NB4 (cell line): ENCODE results near the gene DCAF11.

ENCODE experiments used
- DNase-seq: peaks from one replicate; pipeline ENCODE4 v3.0.0; 2010; ENCODE audit warnings: low read depth
- H3K4me3 ChIP-seq: one replicate; pipeline ENCODE4 v1.5.1; 2011; ENCODE audit warnings: mild to moderate bottlenecking, low read depth, low read length, moderate library complexity
- MYC ChIP-seq: IDR thresholded peaks from 2 replicates; pipeline ENCODE4 v1.6.1; 2011; ENCODE audit warnings: low read depth, low read length
- POLR2A ChIP-seq: IDR thresholded peaks from 2 replicates; pipeline ENCODE4 v1.6.1; 2011; ENCODE audit warnings: mild to moderate bottlenecking; ENCODE audit not compliant: insufficient read length; ENCODE audit errors: extremely low read depth
- TF ChIP-seq, protein P1 (sequence below): IDR thresholded peaks from one replicate; pipeline ENCODE4 v1.5.1; 2012; ENCODE audit warnings: low read depth, low read length
- TF ChIP-seq, protein P2 (sequence below): IDR thresholded peaks from 2 replicates; pipeline ENCODE4 v1.6.1; 2011; ENCODE audit warnings: low read depth, low read length

Gene DCAF11

DNA sequence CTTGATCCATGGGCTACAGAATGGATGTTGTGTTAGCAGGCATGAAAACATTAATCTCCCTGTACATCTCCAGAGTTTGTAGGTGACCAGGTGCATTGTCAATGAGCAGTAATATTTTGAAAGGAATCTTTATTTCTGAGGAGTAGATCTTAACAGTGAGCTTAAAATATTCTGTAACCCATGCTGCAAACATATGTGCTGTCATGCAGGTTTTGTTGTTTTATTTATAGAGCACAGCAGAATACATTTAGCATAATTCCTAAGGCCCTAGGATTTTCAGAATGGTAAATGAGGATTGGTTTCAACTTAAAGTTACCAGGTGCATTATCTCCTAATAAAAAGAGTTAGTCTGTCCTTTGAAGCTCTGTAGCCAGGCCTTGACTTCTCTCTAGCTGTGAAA lies 12.4 kb downstream of the DCAF11 start:
- H3K4me3 ChIP-seq: no peak overlapping the region
- DNase-seq: no peak
- TF ChIP-seq POLR2A: no peak
- TF ChIP-seq, protein P1, sequence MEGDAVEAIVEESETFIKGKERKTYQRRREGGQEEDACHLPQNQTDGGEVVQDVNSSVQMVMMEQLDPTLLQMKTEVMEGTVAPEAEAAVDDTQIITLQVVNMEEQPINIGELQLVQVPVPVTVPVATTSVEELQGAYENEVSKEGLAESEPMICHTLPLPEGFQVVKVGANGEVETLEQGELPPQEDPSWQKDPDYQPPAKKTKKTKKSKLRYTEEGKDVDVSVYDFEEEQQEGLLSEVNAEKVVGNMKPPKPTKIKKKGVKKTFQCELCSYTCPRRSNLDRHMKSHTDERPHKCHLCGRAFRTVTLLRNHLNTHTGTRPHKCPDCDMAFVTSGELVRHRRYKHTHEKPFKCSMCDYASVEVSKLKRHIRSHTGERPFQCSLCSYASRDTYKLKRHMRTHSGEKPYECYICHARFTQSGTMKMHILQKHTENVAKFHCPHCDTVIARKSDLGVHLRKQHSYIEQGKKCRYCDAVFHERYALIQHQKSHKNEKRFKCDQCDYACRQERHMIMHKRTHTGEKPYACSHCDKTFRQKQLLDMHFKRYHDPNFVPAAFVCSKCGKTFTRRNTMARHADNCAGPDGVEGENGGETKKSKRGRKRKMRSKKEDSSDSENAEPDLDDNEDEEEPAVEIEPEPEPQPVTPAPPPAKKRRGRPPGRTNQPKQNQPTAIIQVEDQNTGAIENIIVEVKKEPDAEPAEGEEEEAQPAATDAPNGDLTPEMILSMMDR: no peak
- TF ChIP-seq, protein P2, sequence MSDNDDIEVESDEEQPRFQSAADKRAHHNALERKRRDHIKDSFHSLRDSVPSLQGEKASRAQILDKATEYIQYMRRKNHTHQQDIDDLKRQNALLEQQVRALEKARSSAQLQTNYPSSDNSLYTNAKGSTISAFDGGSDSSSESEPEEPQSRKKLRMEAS: no peak
- TF ChIP-seq MYC: no peak

DNA sequence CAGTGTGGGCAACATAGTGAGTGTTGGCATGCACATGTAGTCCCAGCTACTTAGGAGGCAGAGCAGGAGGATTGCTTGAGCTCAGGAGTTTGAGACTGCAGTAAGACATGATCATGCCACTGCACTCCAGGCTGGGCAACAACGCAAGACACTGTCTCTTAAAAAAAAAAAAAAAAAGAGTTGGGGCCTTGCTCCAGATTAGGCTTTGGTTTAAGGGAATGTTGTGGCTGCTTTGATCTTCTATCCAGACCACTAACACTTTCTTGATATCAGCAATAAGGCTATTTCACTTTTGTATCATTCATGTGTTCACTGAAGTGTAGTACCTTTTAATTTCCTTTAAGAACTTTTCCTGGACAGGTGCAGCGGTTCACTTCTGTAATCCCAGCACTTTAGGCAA lies 13.1 kb downstream of the DCAF11 start:
- H3K4me3 ChIP-seq: no peak overlapping the region
- no peak for DNase-seq
- TF ChIP-seq POLR2A (no peak), MYC (no peak)
- TF ChIP-seq, protein P1: no peak
- TF ChIP-seq, protein P2: no peak

DNA sequence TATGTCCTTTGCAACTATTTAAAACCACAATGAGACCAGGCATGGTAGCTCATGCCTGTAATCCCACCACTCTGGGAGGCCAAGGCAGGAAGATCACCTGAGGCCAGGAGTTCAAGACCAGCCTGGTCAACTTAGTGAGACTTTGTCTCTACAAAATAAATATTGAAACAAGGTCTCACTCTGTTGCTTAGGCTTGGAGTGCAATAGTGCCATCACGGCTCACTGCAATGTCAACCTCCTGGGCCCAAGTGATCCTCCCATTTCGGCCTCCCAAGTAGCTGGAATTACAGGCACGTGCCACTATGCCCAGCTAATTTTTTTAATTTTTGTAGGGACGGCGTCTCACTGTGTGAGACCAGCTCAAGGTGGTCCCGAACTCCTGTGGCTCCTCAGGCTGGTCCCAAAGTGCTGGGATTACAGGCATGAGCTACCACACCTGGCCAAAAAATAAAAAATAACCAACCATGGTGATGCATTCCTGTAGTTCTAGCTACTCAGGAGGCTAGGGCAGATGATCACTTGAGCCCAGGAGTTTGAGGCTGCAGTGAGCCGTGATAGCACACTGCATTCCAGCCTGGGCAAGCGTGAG lies 14.9 kb downstream of the DCAF11 start:
- TF ChIP-seq, protein P1: no peak
- TF ChIP-seq, protein P2: no peak
- TF ChIP-seq MYC (no peak), POLR2A (no peak)
- no peak for DNase-seq

DNA sequence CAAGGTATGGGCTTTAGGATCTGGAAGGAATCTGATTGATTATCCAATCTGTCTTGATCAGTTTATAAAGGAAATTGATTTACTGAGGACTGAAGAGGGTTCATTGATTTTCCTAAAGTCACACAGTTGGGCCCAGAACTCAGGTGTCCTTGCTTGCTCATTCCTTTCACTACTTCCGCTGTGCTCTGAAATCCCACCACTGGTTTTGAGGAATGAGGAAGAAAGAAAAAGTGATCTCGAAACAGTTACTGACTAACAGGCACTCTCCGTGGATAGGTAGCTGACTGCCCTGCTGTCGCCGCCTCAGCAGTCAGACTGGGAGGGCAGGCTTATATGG lies 15.8 kb downstream of the DCAF11 start, which contains the start of gene FITM1:
Gene FITM1 (plus strand): TSS at position 280 of the 337 bp plus-strand sequence. CDS start 905 bp downstream, outside the sequence.
- no peak within 1 kb of the TSS for H3K4me3 ChIP-seq
- DNase-seq: no peak

More for the DNA sequence above, 14.9 kb downstream of the DCAF11 start:
- H3K4me3 ChIP-seq: no peak overlapping the region

DNA sequence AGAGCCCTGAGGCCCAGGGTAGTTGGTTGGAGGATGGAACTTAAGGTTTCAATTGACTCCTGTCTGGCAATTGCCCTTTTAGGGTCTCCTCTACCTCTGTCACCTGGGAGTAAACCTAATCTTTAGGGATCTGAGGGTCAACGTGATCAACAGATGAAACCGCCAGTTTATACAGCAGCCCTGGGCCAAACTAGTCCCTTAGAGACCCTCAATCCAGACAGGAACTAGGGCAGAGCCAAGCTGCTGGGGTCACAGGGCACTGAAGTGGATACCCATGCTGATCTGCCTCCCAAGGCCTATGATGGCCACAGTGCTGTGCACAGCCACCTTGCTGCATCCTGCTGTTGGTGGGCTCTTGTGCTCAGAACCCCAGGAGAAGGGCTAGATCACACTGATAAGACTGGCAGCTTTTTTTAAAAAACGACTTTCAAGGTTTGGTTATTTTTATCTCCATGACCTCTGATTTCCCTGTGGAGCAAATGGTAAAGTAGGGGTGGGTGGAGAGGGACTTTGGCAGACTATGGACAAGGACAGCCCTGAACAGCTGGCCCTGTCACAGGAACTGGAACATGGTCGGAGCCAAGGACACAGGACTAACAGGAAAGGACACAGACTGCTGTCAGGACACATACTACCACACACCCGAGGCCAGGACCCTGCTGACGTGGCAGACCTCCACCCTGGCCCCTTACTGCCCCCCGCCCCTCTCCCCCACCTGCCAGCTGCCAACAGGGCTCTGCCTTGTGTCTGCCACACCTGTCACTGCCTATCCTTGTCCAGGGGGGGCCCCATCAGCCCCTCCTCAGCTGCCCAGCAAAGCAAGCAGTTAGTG lies 16.4 kb downstream of the DCAF11 start:
- no peak overlapping the region for H3K4me3 ChIP-seq
- no peak for DNase-seq
- TF ChIP-seq, protein P1: no peak
- TF ChIP-seq MYC (no peak), POLR2A (no peak)
- TF ChIP-seq, protein P2: no peak

More for the DNA sequence above, 15.8 kb downstream of the DCAF11 start, which contains the start of gene FITM1:
- TF ChIP-seq, protein P2: no peak
- TF ChIP-seq, protein P1: no peak
- no peak for TF ChIP-seq POLR2A
- TF ChIP-seq MYC: no peak
